G401 (cell line): ENCODE results near the gene SLC25A51. TPM values are rescaled to one million over a fixed set of nuclear protein-coding genes. Genes with fewer than 3 reads are reported as not detected.
"Not testable (repeated sequence)": the region's sequence is repeated elsewhere in the genome, so short reads cannot be mapped to it uniquely, and the experiment has no call there.

ENCODE experiments used
- DNase-seq: peaks from one replicate; pipeline ENCODE4 v3.0.0-alpha.2; 2015; ENCODE audit warnings: low spot score
- in situ Hi-C: cut with HindIII; loops from 2 replicates; pipeline ENCODE4 v1.10.0; 2016; ENCODE audit warnings: low sequenced_read_pairs, mixed read lengths
- total RNA-seq: library from RNA; depleted of rRNA; stranded (reverse); fragments of >200 nt; shearing (Covaris generic); gene quantifications from 2 replicates; pipeline ENCODE4 v1.2.3, GENCODE V29; 2014

The SLC25A51 gene
- total RNA-seq, 1 experiment from 2014 or later, result 36.2 TPM

GRCh38 chr9:37921546-37922300, 17.8 kb upstream of the SLC25A51 start:
- no peak for DNase-seq
- in situ Hi-C loops, result no loop called here

- in situ Hi-C loops, result no loop called here
- no peak for DNase-seq
These were observed 17.2 kb upstream of the SLC25A51 start for GRCh38 chr9:37921168-37921510.

DNA sequence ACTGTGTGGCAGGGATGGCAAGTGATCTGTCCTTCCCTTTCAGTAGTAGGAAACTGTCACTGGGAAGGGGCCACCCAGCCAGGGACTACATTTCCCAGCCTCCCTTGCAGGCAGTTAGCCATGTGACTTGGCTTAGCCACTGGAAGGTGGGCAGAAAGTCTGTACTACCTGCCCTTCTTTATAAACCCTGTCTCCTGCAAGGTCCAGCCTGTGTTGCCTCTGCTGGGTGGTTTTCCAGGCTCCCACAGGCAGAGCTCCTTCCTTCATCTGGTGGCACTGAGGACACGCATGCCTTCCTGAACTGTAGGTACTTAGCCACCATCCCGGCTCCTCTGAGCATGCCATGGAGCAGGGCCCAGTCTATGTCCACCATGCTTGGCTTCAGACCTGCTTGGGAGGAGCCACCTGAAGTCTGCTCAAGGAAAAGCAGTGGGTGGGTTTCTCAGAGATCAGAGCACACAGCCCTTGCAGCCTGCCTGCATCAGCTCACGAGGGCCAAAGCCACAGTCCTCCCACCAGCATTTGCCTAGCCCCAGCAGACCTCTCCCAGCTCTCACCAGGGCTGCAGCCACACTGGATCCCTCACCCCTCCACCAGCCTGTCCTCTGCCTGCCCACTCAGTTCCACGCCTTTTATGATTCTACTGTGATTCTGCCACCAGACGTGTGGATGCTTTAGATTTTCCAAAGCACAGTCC, 16.7 kb upstream of the SLC25A51 start:
- no peak for DNase-seq
- in situ Hi-C loops, result no loop called here

DNA sequence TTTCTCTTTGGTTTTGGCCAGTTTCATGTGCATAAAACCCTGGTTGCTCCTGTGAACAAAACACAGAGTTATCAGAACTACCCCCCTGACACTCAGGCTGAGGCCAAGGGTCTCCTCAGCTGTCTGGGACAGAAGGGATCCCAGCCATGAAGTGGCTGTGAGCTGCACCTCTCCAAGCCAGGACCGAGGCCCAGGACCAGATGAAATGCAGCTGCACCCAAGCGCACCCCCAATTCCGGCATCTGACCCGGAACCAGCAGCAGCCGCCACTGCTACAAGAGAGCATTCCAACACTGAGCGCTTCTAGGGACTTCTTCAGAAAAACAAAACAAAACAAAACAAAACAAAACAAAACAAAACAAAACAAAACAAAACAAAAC, 16.0 kb upstream of the SLC25A51 start:
- in situ Hi-C loops, result no loop called here
- no peak for DNase-seq

GRCh38 chr9:37919246-37919955, 15.5 kb upstream of the SLC25A51 start:
- no peak for DNase-seq
- in situ Hi-C loops, result no loop called here

GRCh38 chr9:37918665-37919170, 14.8 kb upstream of the SLC25A51 start:
- no peak for DNase-seq
- in situ Hi-C loops, result no loop called here

GRCh38 chr9:37917801-37918664, 14.1 kb upstream of the SLC25A51 start:
- DNase-seq, result no peak
- in situ Hi-C loops, result no loop called here

DNA sequence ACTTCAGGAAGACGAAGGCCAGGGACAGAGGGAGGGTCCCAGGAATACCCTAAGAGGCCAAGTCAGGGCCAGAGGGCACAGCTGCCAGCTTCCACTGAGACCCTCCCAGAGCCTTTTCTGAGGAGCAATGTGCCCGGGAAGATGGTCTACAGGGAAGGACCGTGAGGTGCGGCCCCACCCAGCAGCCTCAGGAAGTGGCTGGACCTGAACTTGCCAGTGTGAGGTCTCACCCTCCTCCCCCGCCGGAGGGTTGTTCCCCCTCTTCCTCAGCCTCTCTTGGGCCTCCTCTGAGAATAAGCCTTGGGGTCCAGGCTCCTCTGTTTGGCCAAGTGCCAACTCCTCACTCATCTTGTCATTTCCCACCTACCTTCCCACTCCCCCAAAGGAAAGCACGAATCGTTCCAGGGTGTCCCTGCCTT, 13.4 kb upstream of the SLC25A51 start:
- no peak for DNase-seq
- in situ Hi-C loops, result no loop called here

DNA sequence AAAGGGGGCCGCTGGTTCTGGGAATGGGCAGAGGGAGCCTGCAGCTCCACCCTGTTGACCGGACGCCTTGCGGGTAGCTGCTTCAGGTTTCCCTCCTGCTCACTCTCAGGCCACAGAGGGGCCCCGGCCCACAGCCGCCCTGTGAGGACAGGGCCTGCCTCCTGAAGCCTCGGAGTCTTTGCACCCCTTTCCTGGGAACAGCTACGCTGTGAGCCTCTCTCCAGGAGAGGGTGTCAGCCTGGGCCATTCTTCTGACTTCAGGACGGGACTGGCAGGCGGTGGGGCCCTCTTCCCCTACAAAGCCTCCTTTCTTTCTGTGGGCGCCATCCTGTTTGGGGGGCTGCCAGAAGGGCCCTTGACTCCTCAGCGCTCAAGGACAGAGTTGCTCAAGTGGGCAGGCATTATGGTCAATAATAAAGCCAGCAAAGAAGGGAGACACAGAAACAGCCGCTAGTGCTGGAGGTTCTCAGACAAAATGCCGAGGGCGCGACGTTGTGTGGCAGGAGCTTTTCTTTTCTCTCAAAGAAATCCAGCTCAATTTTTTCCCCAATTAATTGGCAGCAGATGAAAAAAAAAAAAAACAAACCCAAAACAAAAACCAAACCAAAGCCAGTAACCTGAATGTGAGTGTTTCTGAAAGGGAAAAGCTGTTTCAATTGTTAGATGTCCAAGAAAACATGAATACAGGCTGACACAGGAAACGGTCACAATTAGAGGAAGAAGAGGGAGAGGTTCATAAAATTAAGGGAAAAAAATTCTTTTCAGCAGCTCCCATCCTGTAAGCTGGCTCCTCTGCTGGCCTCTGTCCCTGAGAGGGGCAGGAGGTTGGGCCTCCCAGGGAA, 12.8 kb upstream of the SLC25A51 start:
- in situ Hi-C loops, result no loop called here
- no peak for DNase-seq

- no peak for DNase-seq
- in situ Hi-C loops, result no loop called here
These were observed 12.1 kb upstream of the SLC25A51 start for GRCh38 chr9:37915911-37916470.

GRCh38 chr9:37914701-37915358, 10.9 kb upstream of the SLC25A51 start:
- DNase-seq, result no peak
- in situ Hi-C loops, result no loop called here

DNA sequence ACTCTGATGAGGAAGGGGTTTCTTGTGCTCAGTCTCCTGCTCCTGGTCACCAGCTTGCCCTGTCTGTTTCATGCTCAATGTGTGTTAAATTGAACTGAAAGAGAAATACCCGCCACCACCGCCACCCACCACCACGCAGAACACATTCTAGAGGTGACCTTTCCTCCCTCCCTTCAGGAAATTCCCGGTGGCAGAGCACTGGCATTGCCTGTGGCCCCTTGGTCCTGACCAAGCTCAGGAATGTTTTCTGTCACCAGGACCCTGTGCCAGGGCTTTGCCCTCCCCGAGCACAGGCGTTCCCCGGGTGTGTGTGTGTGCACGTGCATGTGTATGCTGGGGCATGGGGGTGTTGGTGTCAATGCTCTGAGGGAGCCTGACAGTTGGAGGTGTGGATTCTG, 10.2 kb upstream of the SLC25A51 start:
- DNase-seq, result no peak
- in situ Hi-C loops, result no loop called here

DNA sequence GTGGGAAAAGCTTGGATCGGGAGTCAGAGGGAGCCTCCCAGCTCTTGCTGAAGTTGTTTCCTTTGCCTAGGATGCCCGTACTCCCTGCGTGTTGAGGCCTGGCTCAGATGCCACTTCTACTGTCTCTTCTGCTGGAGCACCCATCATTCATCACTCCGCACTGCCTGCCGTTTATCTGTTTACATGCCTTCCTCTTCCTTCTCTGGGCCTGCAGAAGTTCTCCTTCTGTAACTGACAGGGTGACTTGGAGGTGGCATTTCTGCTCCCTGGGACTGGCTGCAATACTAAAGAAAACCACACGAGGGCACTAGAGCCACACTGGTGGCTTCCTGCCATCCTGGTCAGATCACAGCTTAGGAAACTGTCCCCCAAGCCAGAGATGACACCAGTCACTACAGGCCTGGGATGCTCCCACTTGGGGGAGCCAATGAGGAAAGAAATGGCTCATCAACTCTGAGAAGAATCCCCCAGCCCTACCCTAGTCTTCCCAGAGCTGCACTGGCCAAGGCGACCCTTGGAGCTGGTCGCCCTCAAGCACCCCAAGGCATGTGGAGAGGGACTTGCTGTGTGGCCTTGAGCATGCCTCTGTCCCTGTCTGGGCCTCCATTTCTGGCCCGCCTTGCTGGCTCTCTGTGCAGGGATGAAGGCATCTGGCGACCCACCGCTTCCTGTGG, 9.7 kb upstream of the SLC25A51 start:
- DNase-seq, result peak; percentile 82
- in situ Hi-C loops, result no loop called here

GRCh38 chr9:37911271-37911681, 7.3 kb upstream of the SLC25A51 start:
- in situ Hi-C loops, result no loop called here

DNA sequence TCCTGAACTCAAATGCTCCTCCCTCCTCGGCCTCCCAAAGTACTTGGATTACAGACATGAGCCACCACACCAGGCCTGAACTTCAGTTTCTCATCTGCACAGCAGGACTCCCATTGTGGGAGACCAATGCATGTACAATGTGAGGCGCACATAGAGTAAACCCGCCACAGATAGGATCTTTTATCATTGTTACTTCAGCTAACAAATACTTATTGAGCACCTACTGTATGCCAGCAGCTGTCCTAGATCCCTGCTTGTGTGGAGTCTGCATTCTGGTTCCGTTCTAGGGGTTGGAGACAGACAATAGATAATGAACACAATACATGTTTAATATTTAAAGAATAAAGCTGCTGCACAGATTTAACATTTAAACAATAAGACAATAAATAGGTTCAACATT, 6.3 kb upstream of the SLC25A51 start:
- in situ Hi-C loops, result no loop called here
- DNase-seq, result no peak

More at GRCh38 chr9:37911271-37911681, 7.3 kb upstream of the SLC25A51 start:
- DNase-seq, result no peak

DNA sequence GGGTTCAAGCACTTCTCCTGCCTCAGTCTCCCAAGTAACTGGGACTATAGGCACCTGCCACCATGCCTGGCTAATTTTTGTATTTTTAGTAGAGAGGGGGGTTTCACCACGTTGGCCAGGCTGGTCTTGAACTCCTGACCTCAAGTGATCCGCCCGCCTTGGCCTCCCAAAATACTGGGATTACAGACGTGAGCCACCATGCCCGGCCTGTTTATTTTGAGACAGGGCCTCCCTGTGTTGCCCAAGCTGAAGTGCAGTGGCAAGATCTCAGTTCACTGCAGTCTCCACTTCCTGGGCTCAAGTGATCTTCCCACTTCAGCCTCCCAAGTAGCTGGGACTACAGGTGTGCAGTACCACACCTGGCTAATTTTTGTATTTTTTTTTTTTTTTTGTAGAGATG, 5.9 kb upstream of the SLC25A51 start:
- in situ Hi-C loops, result not testable (repeated sequence)

GRCh38 chr9:37909326-37909725, 5.4 kb upstream of the SLC25A51 start:
- in situ Hi-C loops, result no loop called here
- no peak for DNase-seq

More for the DNA sequence above, 5.9 kb upstream of the SLC25A51 start:
- DNase-seq, result not testable (repeated sequence)
